HCT116 (cell line): Measurements from ENCODE around the gene FAM229A.

Experiments
- CBX3 ChIP-seq: IDR thresholded peaks from 2 replicates; pipeline ENCODE4 v1.6.1; 2012; ENCODE audit warnings: low read depth
- CEBPB ChIP-seq: IDR thresholded peaks from 2 replicates; pipeline ENCODE4 v1.6.1; 2012; ENCODE audit warnings: low read depth
- CTCF ChIP-seq, 3 experiments: fragments of 200-600 bp in 1 of 3; sonication (generic) in 1 of 3; IDR thresholded peaks in 2 of 3; conservative IDR thresholded peaks in 1 of 3; 2 replicates each; pipeline ENCODE4 v1.5.1; 2012 to 2017; ENCODE audit warnings: low read depth in 2 of 3, low read length in 2 of 3, antibody characterized with exemption in 1 of 3, borderline replicate concordance in 1 of 3, control low read depth in 1 of 3, mild to moderate bottlenecking in 1 of 3, mixed read lengths in 1 of 3, mixed run types in 1 of 3, moderate library complexity in 1 of 3; ENCODE audit not compliant: insufficient read depth in 1 of 3
- EZH2 ChIP-seq: fragments of 200-600 bp; sonication (generic); IDR thresholded peaks from 2 replicates; pipeline ENCODE4 v1.6.1; 2017; ENCODE audit warnings: antibody characterized with exemption, mixed run types
- EZH2phosphoT487 ChIP-seq: fragments of 200-600 bp; IDR thresholded peaks from 2 replicates; pipeline ENCODE4 v1.6.1; 2018; ENCODE audit warnings: antibody characterized with exemption, borderline replicate concordance
- FOSL1 ChIP-seq: IDR thresholded peaks from 2 replicates; pipeline ENCODE4 v1.6.1; 2012; ENCODE audit warnings: low read depth
- MAX ChIP-seq: IDR thresholded peaks from 2 replicates; pipeline ENCODE4 v1.6.1; 2012
- POLR2A ChIP-seq: IDR thresholded peaks from 2 replicates; pipeline ENCODE4 v1.7.0; 2011; ENCODE audit warnings: borderline replicate concordance; ENCODE audit not compliant: insufficient read depth, insufficient read length; ENCODE audit errors: extremely low read depth
- POLR2AphosphoS5 ChIP-seq: IDR thresholded peaks from 2 replicates; pipeline ENCODE4 v1.6.1; 2011; ENCODE audit warnings: mild to moderate bottlenecking, low read depth, low read length, moderate library complexity
- SIN3A ChIP-seq: IDR thresholded peaks from 2 replicates; pipeline ENCODE4 v1.6.1; 2012; ENCODE audit warnings: low read depth
- SP1 ChIP-seq: IDR thresholded peaks from 2 replicates; pipeline ENCODE4 v1.6.1; 2012; ENCODE audit warnings: low read depth
- ZBTB33 ChIP-seq: IDR thresholded peaks from 2 replicates; pipeline ENCODE4 v1.6.1; 2011; ENCODE audit warnings: mild to moderate bottlenecking, low read length, moderate library complexity; ENCODE audit not compliant: insufficient replicate concordance; ENCODE audit errors: extremely low read depth

GRCh38 chr1:32405672-32406467 is 43.6 kb upstream of the FAM229A start:
- no peak for TF ChIP-seq EZH2phosphoT487
- TF ChIP-seq POLR2A = no peak
- TF ChIP-seq EZH2 = no peak
- no peak for TF ChIP-seq SP1
- TF ChIP-seq CBX3 = no peak
- TF ChIP-seq MAX = no peak
- TF ChIP-seq CEBPB = no peak
- TF ChIP-seq POLR2AphosphoS5 = no peak
- TF ChIP-seq CTCF (IDR thresholded peaks at IDR 0.05 in 2 of 3, conservative IDR thresholded peaks at IDR 0.05 in 1 of 3; ENCODE audit: borderline replicate concordance in 1 of 3, insufficient read depth in 1 of 3, low read depth in 2 of 3, low read length in 2 of 3) = no peak
- no peak for TF ChIP-seq FOSL1
- no peak for TF ChIP-seq ZBTB33
- TF ChIP-seq SIN3A = no peak
